K562 (cell line): Measurements from ENCODE around the gene TPD52L1. TPM values are rescaled to one million over a fixed set of nuclear protein-coding genes. Genes with fewer than 3 reads are reported as not detected.

ENCODE experiments used
- ZBTB9 ChIP-seq: fragments of 450-650 bp; formaldehyde crosslinking; IDR thresholded peaks from 2 replicates; pipeline ENCODE4 v1.4.0; 2020; ENCODE audit warnings: mild to moderate bottlenecking, moderate library complexity
- ZNF263 ChIP-seq: sonication (generic); formaldehyde crosslinking; IDR thresholded peaks from 2 replicates; pipeline ENCODE4 v1.8.0; 2022; ENCODE audit warnings: mild to moderate bottlenecking, missing genetic modification reagents, borderline replicate concordance
- polyA plus RNA-seq, 8 experiments: library from polyadenylated mRNA; depleted of rRNA in 4 of 8; stranded (reverse) in 5 of 8; unstranded in 3 of 8; fragments of >200 nt; fragmentation: Nextera tagmentation in 2 of 8; fragmentation: Illumina TruSeq in 1 of 8; extraction: Ambion mirVana in 2 of 8; extraction: Trizol in 1 of 8; gene quantifications; 2 replicates each; pipeline versions ENCODE4 v1.2.1 to v1.2.3, GENCODE V29; 2011 to 2014; ENCODE audit warnings: inconsistent platforms in 1 of 8, missing spikeins in 1 of 8
- total RNA-seq, 7 experiments: library from RNA; depleted of rRNA in 6 of 7; stranded (reverse); fragments of >200 nt in 6 of 7; fragmentation: Illumina TruSeq in 2 of 7; extraction: Trizol in 2 of 7; gene quantifications; 2 replicates each; pipeline versions ENCODE4 v1.2.1 to v1.2.3, GENCODE V29; 2011 to 2021; ENCODE audit warnings: low replicate concordance in 1 of 7
- TF ChIP-seq, protein P1 (sequence below): sonication (generic); formaldehyde crosslinking; IDR thresholded peaks from 2 replicates; pipeline ENCODE4 v1.8.0; 2023; ENCODE audit warnings: mild to moderate bottlenecking, missing genetic modification reagents
- TF ChIP-seq, protein P2 (sequence below), 2 experiments: fragments of 450-650 bp; IDR thresholded peaks; 2 replicates each; pipeline ENCODE4 v1.6.1; 2018; ENCODE audit warnings: mild to moderate bottlenecking in 2 of 2, low read depth in 1 of 2; ENCODE audit not compliant: partially characterized antibody in 2 of 2

Gene TPD52L1
- total and polyA plus RNA-seq, 9 of the 15 experiments (the other 6 are each of a cell fraction or from before 2014, with no cell fraction given): 12.9 to 149 (median 75.7) TPM

- no peak for TF ChIP-seq ZBTB9 (CRISPR knock-in tag)
- TF ChIP-seq, protein P1, sequence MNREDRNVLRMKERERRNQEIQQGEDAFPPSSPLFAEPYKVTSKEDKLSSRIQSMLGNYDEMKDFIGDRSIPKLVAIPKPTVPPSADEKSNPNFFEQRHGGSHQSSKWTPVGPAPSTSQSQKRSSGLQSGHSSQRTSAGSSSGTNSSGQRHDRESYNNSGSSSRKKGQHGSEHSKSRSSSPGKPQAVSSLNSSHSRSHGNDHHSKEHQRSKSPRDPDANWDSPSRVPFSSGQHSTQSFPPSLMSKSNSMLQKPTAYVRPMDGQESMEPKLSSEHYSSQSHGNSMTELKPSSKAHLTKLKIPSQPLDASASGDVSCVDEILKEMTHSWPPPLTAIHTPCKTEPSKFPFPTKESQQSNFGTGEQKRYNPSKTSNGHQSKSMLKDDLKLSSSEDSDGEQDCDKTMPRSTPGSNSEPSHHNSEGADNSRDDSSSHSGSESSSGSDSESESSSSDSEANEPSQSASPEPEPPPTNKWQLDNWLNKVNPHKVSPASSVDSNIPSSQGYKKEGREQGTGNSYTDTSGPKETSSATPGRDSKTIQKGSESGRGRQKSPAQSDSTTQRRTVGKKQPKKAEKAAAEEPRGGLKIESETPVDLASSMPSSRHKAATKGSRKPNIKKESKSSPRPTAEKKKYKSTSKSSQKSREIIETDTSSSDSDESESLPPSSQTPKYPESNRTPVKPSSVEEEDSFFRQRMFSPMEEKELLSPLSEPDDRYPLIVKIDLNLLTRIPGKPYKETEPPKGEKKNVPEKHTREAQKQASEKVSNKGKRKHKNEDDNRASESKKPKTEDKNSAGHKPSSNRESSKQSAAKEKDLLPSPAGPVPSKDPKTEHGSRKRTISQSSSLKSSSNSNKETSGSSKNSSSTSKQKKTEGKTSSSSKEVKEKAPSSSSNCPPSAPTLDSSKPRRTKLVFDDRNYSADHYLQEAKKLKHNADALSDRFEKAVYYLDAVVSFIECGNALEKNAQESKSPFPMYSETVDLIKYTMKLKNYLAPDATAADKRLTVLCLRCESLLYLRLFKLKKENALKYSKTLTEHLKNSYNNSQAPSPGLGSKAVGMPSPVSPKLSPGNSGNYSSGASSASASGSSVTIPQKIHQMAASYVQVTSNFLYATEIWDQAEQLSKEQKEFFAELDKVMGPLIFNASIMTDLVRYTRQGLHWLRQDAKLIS (CRISPR knock-in tag): no peak
- TF ChIP-seq, protein P2, sequence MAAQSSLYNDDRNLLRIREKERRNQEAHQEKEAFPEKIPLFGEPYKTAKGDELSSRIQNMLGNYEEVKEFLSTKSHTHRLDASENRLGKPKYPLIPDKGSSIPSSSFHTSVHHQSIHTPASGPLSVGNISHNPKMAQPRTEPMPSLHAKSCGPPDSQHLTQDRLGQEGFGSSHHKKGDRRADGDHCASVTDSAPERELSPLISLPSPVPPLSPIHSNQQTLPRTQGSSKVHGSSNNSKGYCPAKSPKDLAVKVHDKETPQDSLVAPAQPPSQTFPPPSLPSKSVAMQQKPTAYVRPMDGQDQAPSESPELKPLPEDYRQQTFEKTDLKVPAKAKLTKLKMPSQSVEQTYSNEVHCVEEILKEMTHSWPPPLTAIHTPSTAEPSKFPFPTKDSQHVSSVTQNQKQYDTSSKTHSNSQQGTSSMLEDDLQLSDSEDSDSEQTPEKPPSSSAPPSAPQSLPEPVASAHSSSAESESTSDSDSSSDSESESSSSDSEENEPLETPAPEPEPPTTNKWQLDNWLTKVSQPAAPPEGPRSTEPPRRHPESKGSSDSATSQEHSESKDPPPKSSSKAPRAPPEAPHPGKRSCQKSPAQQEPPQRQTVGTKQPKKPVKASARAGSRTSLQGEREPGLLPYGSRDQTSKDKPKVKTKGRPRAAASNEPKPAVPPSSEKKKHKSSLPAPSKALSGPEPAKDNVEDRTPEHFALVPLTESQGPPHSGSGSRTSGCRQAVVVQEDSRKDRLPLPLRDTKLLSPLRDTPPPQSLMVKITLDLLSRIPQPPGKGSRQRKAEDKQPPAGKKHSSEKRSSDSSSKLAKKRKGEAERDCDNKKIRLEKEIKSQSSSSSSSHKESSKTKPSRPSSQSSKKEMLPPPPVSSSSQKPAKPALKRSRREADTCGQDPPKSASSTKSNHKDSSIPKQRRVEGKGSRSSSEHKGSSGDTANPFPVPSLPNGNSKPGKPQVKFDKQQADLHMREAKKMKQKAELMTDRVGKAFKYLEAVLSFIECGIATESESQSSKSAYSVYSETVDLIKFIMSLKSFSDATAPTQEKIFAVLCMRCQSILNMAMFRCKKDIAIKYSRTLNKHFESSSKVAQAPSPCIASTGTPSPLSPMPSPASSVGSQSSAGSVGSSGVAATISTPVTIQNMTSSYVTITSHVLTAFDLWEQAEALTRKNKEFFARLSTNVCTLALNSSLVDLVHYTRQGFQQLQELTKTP (IDR thresholded peaks at IDR 0.05; ENCODE audit: low read depth in 1 of 2, partially characterized antibody in 2 of 2): no peak
- TF ChIP-seq ZNF263 (CRISPR knock-in tag): no peak
Observed at GRCh38 chr6:125121894-125122293, 31.7 kb upstream of the TPD52L1 start (continued).
